ENCODE data around the gene CCDC177.

Gene CCDC177

DNA sequence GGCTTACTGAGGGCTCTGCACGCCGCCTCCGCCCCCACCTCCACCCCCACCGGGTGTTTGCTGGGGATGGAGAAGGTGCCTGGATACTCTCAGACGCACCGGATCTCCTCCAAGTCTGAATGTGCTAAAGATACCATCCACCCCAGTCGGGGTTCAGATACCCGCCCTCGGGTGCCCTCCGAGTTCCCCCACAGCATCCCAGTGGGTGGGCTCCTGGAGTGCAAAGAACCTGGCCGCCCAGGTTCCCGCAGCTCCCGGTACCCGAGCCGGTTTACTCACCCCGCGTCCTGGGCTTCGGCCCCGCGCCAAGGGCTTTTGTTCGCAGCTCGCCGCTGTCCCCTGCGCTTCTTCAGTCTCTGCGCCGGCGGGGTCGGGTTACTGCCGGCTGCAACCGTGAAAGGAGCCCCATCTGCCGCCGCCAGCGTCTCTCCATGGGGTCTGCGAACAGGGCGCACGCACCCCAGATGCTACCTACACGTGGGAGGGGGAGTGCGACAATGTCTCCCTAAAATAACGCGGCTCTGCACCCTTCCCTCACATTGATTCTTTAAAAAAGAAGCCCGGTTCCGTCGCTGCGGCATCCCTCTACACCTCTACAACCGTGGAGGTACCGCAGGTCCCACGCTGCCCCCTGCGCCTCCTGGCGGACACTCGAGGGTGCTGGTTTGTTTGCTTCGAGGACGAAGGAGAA is at the start of gene CCDC177:
TSS of gene CCDC177 (minus strand) at position 609 of the 691 bp plus-strand sequence. CDS start 1,249 bp downstream, outside the sequence.
- no peak for FAIRE-seq

DNA sequence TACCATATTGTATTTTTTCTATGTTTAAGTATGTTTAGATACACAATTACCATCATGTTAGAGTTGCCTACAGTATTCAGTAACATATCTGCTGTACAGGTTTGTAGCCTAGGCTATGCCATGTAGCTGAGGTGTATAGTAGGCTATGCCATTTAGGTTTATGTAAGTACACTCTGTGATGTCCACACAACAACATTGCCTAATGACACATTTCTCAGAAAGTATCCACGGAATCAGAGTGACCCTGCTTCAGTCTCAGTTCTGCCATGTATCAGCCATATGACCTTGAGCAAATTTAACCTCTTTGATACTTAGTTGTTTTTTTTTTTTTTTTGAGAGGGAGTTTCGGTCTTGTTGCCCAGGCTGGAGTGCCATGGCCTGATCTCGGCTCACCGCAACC is 49.5 kb upstream of the CCDC177 start:
- FAIRE-seq, result no peak

DNA sequence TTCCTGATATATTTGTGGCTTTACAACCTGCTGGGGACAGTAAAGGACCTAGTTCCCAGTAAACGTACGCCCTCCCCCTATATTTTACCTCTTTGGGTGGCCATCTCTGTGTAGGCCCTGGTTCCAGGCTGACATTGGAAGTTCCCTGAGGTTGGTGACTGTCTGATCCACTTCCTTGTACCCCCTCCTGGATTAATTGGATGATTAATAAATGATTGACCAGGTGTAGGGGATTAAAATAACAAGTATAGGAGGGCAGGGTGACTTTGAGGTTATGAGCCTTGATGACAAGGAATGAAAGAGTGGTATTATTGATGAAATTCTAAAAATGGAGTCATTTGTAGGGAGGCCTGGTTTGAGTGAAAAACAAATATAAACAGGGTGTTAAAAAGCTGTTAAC is 46.3 kb upstream of the CCDC177 start:
- FAIRE-seq, result no peak

DNA sequence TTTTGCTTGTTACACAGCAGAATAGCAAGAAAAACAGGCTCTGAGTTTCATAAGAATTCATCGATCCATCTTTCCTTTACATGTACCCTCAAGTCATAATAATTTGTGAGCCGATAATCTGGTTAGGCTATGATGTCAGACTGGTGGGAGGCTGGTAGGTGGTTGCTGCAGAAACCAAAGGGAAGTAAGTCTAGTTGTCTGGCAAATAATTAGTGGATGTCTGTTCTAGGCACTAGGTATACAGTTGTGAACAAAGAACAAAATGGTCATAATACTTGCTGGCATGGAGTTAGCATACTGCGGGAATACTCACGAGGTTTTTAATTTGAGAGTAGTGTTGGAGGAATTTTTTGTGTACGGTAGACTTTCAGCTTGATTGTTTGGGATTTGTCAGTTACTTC is 45.5 kb upstream of the CCDC177 start:
- FAIRE-seq, result no peak

DNA sequence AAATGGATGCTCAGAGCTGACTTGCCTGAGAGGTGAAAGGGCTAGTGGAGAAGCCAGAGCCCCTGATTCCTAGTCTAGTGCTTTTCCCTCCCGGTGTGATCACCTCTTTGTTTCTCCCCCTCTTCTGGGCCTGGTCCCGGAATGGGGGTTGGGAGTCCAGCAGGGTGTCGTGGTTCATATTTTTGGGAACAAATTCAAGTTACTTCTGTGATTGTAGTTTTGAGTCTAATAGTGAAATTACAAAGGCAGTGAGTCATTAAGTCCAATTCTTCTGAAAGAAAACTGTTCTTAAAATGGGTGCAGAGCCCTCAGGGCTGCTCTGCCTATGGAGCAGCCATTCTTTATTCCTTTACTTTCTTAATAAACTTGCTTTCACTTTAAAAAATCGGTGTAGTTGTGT is 44.3 kb upstream of the CCDC177 start:
- FAIRE-seq, result no peak

DNA sequence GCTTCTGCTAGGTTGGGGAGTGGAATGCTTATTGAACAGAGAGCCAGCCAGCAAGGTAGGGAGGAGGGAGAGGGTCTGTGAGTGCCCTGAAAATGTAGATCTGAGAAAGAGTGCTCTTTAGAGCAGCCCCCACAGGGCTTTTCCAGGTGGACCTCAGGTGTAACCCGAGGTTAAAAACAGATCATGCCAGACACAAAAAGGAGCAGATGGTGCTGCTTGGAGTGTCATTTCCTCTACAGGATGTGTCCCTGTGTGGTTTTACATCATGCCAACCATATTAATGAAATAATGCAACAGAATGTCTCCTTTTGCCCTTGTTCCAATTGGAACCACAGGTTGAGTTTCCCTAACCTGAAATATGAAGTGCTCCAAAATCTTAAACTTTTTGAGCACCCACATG is 43.1 kb upstream of the CCDC177 start:
- no peak for FAIRE-seq

DNA sequence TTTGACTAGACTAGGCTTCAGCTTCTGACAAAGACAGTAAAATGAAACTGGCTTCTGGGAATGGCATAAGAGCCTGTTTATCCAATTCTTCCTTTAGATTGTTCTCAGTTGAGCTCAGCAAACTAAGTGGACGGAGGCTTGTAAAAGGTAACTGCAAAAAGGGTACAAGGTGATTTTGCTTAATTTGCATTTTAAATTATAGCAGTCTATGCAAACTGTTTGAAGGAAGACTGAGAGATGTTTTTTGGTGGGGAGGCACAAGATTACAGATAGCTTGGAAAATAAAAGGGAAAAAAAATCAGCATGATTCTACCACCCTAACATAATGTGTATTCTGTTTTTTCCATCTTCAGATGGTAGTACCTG is 41.7 kb upstream of the CCDC177 start:
- FAIRE-seq, result no peak

DNA sequence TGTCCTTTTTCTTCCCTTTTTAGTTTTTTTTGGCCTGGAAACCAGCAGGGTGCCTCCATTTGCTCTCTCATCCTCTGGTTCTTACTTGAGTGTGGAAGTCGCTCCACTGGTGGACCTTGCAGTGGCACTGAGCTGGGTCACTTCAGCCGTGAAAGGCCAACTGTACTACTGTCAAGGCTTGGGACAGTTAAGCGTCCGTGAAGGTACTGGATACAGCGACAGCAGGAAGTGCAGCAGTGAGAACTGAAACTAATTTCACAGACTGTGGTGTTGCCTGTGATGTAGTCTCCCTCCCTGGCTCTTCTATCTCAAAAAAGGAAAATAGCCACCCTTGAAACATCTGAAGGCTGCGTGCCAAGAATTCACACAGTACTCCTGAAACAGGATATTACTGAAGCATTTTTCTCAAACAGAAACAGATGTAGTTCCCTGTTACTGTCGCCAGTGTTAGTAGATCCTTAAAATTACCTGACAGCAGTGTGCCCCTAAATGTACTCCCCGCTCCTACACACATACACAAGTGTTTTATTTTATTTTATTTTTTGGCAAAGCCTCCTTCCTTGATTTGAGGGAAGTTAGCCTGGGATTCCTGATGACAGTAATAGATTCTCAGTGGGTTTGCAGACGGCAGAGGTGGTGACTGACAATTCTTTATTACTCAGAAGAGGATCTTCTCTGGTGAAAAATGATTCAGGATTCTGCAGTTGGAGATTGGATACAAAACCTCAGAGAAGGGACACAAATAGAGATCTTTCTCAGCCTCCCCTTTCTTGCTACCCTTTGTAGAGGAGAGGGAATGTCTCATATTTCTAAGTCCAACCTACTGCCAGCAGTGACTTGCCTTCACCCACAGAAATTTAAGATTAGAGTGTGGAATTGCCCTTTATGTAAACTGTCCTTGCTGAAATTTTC is 41.1 kb upstream of the CCDC177 start:
- FAIRE-seq, result no peak

DNA sequence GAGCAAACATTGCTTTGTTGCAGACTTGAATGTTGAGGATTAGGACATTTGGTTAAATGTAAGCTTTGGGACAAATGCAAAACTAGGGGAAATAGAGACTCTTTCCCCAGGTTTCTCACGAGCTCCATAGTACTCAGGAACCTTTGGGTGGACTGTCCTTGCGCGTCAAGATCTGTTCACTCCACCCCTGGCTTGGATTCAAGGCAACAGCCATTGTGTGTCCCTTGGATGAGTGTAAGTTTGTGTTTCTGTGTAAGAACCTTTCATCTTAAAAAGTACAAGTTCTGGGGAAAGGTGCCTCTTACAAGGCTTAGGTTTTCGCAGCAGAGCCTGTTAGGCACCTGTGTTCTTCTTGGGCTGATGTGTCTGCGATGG is 40.4 kb upstream of the CCDC177 start:
- FAIRE-seq, result no peak

DNA sequence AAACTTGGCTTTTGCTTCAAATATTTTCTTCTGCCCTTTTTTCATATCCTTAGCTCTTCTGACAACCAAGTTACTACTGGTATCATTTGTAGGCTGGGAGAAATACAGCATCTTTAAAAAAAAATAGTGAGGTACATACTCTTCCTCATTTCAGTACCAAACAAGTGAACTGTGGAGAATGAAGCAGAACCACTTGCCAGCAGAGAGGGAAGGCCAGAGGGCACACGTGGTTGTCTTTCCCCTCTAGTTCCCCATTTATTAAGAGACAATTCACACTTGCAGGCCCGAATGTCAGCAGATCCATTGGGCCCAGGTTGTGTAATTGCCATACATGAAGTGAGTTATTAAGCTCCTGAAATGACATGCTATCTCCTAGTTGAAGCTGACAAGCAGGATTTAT is 39.9 kb upstream of the CCDC177 start:
- FAIRE-seq, result no peak

DNA sequence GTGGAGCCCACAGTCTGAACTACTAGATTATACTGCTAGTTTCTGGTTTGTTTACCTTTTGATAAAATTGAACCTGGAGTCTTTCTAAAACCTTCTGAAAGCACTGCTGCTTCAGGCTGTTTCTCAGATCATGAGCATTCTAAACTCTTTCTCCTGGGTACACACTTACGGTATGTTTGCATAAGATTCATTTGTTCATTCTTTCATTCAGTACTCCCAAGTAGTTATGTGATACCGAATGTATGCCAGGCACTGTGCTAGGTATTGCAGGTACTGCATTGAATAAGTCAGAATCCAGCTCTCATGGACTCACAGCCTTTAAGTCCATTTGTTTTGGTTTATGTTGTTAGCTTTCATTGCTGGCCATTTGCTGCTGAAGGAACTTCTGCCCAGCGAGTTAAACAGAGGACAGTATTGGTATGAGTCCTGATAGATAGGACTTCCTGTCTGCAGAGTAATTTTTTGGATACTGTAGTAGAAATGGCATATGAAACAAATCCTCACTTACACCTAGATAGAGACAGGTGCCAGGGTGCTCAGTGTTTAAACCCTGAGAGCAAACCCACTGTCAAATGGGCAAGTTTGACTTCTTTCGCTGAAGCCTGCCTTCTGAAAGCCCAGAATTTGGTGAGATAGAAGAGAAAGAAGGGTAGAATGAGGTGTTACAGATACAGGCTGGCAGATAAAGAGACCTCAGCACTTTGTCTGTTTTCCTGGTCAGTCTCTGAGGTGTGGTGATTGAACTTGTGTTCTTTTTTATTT is 38.8 kb upstream of the CCDC177 start:
- no peak for FAIRE-seq

DNA sequence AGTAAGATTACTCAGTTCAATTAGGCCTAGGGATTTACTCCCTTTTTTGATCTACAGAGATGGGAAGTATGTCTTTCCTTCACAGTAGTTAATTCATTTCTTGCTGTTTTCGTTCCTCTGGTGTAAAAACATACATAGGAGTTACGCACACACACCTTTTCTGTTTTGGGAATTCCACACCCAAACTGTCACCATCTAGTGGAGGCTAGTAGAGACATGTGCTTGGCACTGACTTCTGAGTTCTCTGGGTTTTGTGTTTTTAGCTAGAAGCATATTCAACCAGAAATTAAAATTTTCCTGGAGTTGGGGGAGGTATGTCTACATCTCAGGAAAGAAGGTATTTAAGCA is 38.1 kb upstream of the CCDC177 start:
- FAIRE-seq, result no peak

DNA sequence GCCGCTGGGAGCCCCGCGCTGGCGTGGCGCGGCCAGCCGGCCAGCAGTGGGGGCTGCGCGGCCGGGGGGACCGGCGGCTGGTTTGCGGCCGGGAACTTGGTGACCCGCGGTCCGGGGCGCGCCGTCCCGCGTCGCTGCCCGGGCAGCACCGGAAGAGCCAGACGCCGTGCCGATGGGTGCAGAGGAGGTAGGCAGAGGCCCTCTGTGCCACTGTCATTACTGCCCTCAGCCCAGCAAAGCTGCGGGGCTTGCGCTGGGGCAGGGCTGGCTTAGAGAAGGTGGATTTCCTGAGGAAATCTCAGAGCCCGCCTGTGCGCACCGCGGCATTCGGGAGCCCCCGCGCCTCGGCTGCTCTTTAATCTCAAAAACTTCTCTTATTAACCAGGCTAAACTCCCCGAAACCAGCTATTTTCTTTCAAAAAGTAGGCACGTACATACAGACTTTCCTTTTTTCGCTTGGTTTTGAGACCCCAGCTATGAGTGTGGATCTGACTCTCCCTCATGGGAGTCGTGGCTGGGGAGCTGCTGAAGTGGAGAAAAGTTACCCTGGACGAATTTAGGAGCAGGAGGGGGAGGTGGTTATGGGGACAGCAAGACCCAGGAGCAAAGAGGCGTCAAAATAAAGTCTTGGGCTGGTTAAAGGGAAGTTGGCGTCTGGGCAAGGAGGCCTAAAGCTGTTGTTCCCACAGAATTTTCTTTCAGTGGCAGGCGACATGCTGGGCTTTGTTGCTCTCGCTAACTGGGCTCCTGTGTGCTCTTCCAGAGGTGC is 37.5 kb upstream of the CCDC177 start:
- no peak for FAIRE-seq

DNA sequence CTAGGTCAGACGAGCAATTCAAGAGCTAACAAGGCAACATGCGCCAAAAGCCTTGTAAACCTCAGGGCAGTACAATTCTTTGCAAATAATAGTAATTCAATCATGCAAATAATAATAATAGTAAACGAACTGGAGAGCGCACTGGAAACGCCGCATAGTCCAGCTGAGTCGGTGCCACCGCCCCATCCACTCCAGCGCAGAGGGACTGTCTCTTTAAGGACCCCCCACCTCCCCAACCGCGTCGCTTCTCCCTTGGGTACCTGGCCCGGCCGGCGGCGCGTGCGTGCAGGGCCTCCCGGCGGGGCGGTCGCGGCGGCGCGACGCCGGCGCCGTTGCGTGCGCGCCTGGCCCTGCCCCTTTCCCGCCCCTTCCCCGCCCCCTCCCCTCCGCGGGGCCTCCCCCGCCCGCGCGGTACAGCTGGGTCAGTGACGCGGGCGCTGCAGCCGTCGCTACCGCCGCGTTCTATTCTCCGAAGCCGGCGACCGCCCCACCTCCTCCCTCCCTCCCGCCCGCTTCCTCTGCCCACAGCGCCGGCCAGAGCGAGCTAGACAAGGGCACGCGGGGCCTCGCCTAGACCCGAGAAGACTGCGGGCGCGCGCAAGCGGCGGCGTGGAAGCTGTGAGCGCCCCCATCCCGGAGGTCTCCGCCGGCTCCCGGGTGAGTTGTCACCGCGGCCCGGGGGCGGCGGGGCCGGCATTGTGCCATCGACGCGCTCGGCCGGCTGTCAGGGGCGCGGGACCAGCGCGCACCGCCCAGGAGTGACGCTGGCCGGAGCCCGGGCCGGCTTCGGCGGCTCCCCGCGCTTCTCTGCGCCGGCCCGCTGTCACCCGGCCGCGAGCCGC is 36.7 kb upstream of the CCDC177 start, which contains the start of gene SUSD6:
TSS of gene SUSD6 (plus strand) at position 425 of the 842 bp plus-strand sequence. CDS start 46,997 bp downstream, outside the sequence.
- no peak for FAIRE-seq

DNA sequence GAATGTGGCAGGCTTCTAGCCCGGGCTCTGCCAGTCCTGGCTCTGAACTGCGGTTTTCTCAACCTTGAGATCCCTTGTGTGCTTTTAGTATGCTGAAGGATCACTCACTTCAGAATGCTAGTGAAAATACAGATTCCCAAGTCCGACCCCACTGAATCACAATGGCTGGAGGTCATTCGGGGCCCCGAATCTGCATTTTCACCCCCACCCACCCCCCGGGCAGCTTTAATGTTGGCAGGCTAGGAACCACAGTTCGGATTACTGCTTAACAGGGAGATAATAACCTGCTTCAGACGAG is 36.2 kb upstream of the CCDC177 start:
- FAIRE-seq, result no peak

DNA sequence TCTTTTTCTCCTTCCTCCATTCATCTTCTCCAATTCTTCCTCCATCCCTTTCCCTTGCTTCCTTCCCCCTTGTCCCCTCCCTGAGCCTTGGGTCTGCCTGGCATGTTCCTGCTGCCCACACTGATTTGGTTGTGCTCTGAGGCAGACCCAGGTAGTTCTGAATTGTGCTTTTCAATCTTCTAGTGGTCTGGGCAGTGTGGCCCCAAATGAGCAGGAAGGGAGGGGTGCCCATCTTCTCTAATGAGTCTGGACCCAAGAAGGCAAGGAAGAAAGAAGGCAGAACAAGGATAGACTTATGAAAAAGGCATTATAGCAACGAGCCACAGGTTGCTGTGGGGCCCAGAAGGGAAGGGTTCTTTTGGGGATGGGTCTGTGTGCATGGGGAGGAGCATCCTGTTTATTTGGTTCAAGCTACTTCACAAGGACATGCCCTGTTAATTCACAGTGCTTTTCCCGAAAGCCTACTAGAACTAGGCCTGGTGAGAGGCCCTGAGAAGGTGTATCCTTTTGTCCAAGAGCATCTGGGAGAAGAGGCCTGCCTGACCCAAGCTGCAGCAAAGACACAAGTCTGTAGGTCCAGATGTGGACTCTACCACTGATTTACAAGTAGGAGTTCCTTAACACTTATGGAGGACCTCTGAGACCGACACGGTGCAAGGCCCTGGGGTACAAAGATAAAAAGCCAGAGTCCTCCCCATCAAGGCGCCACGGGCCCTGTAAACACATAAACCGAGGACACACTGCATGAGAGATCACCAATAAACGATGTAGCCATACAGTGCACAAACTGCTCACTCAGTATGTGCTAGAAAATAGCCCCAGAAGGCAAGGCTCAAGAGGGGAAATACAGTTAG is 35.6 kb upstream of the CCDC177 start:
- FAIRE-seq, result no peak

DNA sequence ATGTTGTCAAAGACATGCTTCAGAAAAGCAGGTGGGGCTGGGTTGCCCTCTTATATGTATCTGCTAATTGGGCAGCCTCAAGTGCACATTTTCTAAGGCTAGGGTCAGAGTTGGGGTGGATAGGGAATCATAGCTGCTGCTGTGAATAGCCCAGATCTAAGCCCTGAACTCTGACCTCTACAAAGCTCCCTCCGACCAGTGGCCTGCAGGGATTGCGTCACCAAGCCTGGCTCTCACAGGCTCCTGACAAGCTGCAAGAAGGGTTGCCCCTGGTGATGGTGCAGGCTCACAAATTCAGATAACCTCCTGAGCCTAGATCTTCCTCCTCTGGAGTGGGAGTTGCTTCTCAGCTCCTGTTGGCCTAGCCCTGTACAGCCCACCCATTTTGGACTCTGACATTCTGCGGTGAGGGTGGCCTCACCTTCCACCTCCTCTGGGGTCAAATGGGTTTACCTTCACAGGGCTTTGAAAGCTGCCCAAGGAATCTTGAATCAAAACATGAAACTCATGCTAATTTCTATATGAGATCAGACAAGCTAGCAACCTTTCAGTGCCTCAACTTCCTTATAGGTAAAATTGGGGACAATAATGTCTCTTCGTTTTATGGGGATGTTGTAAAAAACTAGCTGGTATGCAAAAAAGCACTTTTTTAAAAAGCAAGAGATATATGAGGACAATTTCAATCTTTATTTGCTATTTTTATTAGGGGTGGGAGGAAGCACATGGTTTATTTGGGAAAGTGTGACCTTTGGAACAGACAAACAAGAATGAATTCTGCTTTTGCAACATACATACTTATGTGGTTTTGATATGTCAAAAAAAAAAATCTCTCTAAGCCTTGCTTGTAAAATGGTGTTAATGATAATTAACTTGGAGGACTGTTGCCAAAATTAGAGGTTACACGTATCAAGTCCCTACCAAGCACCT is 31.9 kb upstream of the CCDC177 start:
- FAIRE-seq, result no peak

DNA sequence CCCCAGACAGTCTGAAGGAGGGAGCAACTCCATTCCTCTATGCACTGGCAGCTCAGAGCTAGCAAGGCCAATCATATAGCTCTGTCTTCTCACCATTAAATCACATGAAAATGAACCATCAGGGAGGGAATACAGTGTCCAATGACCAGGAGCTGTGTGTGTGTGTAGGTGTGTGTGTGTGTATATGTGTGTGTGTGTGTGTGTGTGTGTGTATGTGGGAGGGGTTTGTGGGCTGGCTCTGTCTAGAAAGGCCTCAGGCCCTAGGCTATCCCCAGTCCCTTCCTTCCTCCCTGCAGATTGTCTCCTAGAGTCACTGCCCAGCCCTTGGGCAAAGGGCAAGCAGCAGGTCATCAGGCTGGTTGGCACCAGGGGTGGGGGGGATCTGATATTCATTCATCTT is 31.1 kb upstream of the CCDC177 start:
- FAIRE-seq, result no peak

DNA sequence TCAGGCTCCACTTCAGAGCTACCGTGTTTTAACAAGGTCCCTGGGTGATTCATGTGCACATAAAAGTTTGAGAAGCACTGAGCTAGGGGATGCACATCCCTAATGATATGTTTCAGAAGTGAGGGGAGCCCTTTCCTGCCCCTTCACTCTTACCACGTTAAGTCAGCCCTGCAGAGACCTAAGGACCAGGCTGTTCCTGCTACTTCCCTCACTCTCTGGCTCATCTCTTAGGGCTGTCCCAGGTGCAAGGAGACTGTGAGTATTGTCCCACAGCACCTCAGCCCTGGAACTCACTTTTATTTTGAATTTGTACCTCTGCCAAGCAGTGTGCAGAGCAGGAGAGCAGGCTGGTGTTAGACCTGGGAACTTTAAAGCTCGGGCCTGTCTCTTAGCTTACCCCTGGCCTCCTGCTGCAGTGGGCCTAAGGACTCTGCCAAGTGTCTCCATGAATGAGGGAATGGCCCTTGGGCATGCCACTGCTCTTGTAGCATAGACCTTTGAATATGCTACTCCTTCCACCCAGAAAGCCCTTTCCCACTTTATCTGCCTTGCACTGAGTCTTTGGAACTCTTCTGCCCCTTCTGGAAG is 25.7 kb upstream of the CCDC177 start:
- no peak for FAIRE-seq
